K562 (cell line): ENCODE measurements around the gene GHR. TPM values are rescaled to one million over a fixed set of nuclear protein-coding genes. Genes with fewer than 3 reads are reported as not detected.

Source experiments
- ATAC-seq: fragments of 200-7000 bp; cut with Tn5 transposase; 3 replicates; pipeline ENCODE4 v1.9.1; 2020; ENCODE audit warnings: moderate library complexity
- BruUV-seq: library from RNA; stranded (reverse); fragments of 400-500 nt; replicated peaks from 2 replicates; lab custom pipeline; 2021; lab: Mats Ljungman, UMichigan
- CTCF ChIA-PET: fragments of 300-600 bp; formaldehyde crosslinking; extraction: SDS; loops from one replicate; lab custom pipeline; 2021; ENCODE audit warnings: low intra/inter-chr PET ratio; lab: Yijun Ruan, JAX
- POLR2A ChIA-PET: fragments of 300-600, 350-650 bp; sonication (Branson Sonifier 250); formaldehyde crosslinking; extraction: SDS; loops from one replicate; lab custom pipeline; 2021; ENCODE audit warnings: antibody characterized with exemption, inconsistent platforms; lab: Yijun Ruan, JAX
- DNase-seq, 4 experiments: peaks; one replicate each; pipeline versions ENCODE4 v3.0.0 to v3.0.0-alpha.2; 2011 to 2018; ENCODE audit warnings: low spot score in 3 of 4, mixed read lengths in 3 of 4; ENCODE audit errors: extremely low read depth in 1 of 4
- FAIRE-seq: peaks from 2 replicates; lab custom pipeline; 2011; peaks lifted over from hg19 to GRCh38; lab: Jason Lieb, UNC
- H2AFZ ChIP-seq: 2 replicates; pipeline ENCODE4 v1.6.0; 2011; ENCODE audit warnings: low read depth, low read length, control low read depth, inconsistent platforms
- H3K27ac ChIP-seq: fragments of 200-600 bp; 3 replicates; pipeline ENCODE4 v1.8.0; 2011; ENCODE audit warnings: low read depth, mild to moderate bottlenecking, control low read depth, inconsistent platforms, low read length, moderate library complexity, mixed read lengths; ENCODE audit errors: extremely low read depth
- H3K27me3 ChIP-seq, 2 experiments: fragments of 300-600 bp in 1 of 2; 2 replicates in 1 of 2; 3 replicates in 1 of 2; pipeline versions ENCODE4 v1.6.0 to v1.8.0; 2011; ENCODE audit warnings: inconsistent platforms in 2 of 2, low read length in 2 of 2, mild to moderate bottlenecking in 1 of 2, mixed read lengths in 1 of 2, moderate library complexity in 1 of 2; ENCODE audit not compliant: control insufficient read depth in 2 of 2, insufficient read depth in 2 of 2
- H3K36me3 ChIP-seq: fragments of 300-600 bp; 3 replicates; pipeline ENCODE4 v1.8.0; 2011; ENCODE audit warnings: mild to moderate bottlenecking, low read length, inconsistent platforms; ENCODE audit not compliant: control insufficient read depth, insufficient read depth
- H3K4me1 ChIP-seq, 2 experiments: fragments of 200-600 bp in 1 of 2; replicated peaks in 1 of 2; 2 replicates in 1 of 2; 3 replicates in 1 of 2; pipeline versions ENCODE4 v1.5.1 to v1.8.0; 2011; ENCODE audit warnings: inconsistent platforms in 2 of 2, low read length in 2 of 2, mild to moderate bottlenecking in 1 of 2, mixed read lengths in 1 of 2, moderate library complexity in 1 of 2; ENCODE audit not compliant: control insufficient read depth in 2 of 2, insufficient read depth in 2 of 2
- H3K4me2 ChIP-seq: 2 replicates; pipeline ENCODE4 v1.6.1; 2011; ENCODE audit warnings: low read length, control low read depth, inconsistent platforms, mixed read lengths; ENCODE audit not compliant: insufficient read depth
- H3K4me3 ChIP-seq: fragments of 200-600 bp; sonication (generic), shearing (Covaris generic); 2 replicates; pipeline ENCODE4 v1.5.1; 2016; ENCODE audit warnings: control low read depth, inconsistent platforms
- H3K79me2 ChIP-seq: fragments of 200-600 bp; 3 replicates; pipeline ENCODE4 v1.8.0; 2011; ENCODE audit warnings: low read length, inconsistent platforms; ENCODE audit not compliant: control insufficient read depth, insufficient read depth
- H3K9ac ChIP-seq, 2 experiments: 2 replicates each; pipeline versions ENCODE4 v1.6.0 to v1.6.1; 2011; ENCODE audit warnings: low read depth in 2 of 2, low read length in 2 of 2, control low read depth in 1 of 2, inconsistent platforms in 1 of 2, mild to moderate bottlenecking in 1 of 2, mixed read lengths in 1 of 2; ENCODE audit not compliant: insufficient read depth in 1 of 2
- H3K9me1 ChIP-seq: one replicate; pipeline ENCODE4 v1.6.0; 2011; ENCODE audit warnings: inconsistent platforms, mild to moderate bottlenecking, low read length, moderate library complexity; ENCODE audit not compliant: control insufficient read depth, insufficient read depth
- H3K9me3 ChIP-seq: replicated peaks from 2 replicates; pipeline ENCODE4 v1.5.1; 2011; ENCODE audit warnings: low read depth, low read length, inconsistent platforms; ENCODE audit not compliant: control insufficient read depth, insufficient read depth
- H4K20me1 ChIP-seq: replicated peaks from 2 replicates; pipeline ENCODE4 v1.6.1; 2011; ENCODE audit warnings: low read length, inconsistent platforms, mixed read lengths; ENCODE audit not compliant: control insufficient read depth, insufficient read depth
- BRD9 ChIP-seq: fragments of 450-650 bp; IDR thresholded peaks from 2 replicates; pipeline ENCODE4 v1.6.1; 2018; ENCODE audit warnings: low read depth; ENCODE audit not compliant: partially characterized antibody
- HDAC1 ChIP-seq, 2 experiments: fragments of 450-650 bp; IDR thresholded peaks; 2 replicates each; pipeline ENCODE4 v1.6.1; 2016 to 2017; ENCODE audit warnings: inconsistent platforms in 1 of 2, mild to moderate bottlenecking in 1 of 2, moderate library complexity in 1 of 2
- MAFF ChIP-seq: IDR thresholded peaks from 2 replicates; pipeline ENCODE4 v1.6.1; 2012; ENCODE audit warnings: low read length, improper control_type of control experiment
- RFX5 ChIP-seq: IDR thresholded peaks from 2 replicates; pipeline ENCODE4 v1.6.1; 2011; ENCODE audit warnings: low read depth, mild to moderate bottlenecking, improper control_type of control experiment, low read length
- YBX1 ChIP-seq: fragments of 450-650 bp; IDR thresholded peaks from 2 replicates; pipeline ENCODE4 v1.7.1; 2016; ENCODE audit warnings: mild to moderate bottlenecking
- ZBTB1 ChIP-seq: sonication (generic); formaldehyde crosslinking; IDR thresholded peaks from 2 replicates; pipeline ENCODE4 v1.8.1; 2023; ENCODE audit warnings: missing genetic modification reagents, low read depth, mild to moderate bottlenecking, borderline replicate concordance
- ZNF184 ChIP-seq: sonication (generic); formaldehyde crosslinking; IDR thresholded peaks from 2 replicates; pipeline ENCODE4 v1.5.0; 2020; ENCODE audit warnings: missing genetic modification reagents
- ZNF274 ChIP-seq: IDR thresholded peaks from 2 replicates; pipeline ENCODE4 v1.6.1; 2011; ENCODE audit warnings: low read depth, mild to moderate bottlenecking, low read length, moderate library complexity, borderline replicate concordance
- ZNF41 ChIP-seq: fragments of 250-450 bp; sonication (Bioruptor Pico); conservative IDR thresholded peaks from 2 replicates; pipeline ENCODE4 v1.4.0; 2020; ENCODE audit warnings: mild to moderate bottlenecking
- ZNF695 ChIP-seq: fragments of 450-650 bp; formaldehyde crosslinking; IDR thresholded peaks from 2 replicates; pipeline ENCODE4 v1.4.0; 2020; ENCODE audit warnings: mild to moderate bottlenecking, moderate library complexity
- WGBS: fragments of 100-300 bp; shearing (Covaris generic); methylation state at CpG from one replicate; pipeline ENCODE4 v1.1.6; 2016; ENCODE audit warnings: low coverage, mixed read lengths; ENCODE audit not compliant: insufficient coverage; ENCODE audit errors: missing lambda C conversion rate; 5-methylcytosine and 5-hydroxymethylcytosine counted together
- in situ Hi-C: fragments of 300-500 bp; cut with MboI; formaldehyde crosslinking; loops from 4 replicates; pipeline ENCODE4 v1.15.0; 2018; ENCODE audit warnings: inconsistent platforms, mixed read lengths
- intact Hi-C: fragments of 100-400 bp; cut with micrococcal nuclease; formaldehyde crosslinking; loops from 2 replicates; pipeline ENCODE4 v1.14.2; 2022
- polyA plus RNA-seq, 8 experiments: library from polyadenylated mRNA; depleted of rRNA in 4 of 8; stranded (reverse) in 5 of 8; unstranded in 3 of 8; fragments of >200 nt; fragmentation: Nextera tagmentation in 2 of 8; fragmentation: Illumina TruSeq in 1 of 8; extraction: Ambion mirVana in 2 of 8; extraction: Trizol in 1 of 8; gene quantifications; 2 replicates each; pipeline versions ENCODE4 v1.2.1 to v1.2.3, GENCODE V29; 2011 to 2014; ENCODE audit warnings: inconsistent platforms in 1 of 8, missing spikeins in 1 of 8
- total RNA-seq, 7 experiments: library from RNA; depleted of rRNA in 6 of 7; stranded (reverse); fragments of >200 nt in 6 of 7; fragmentation: Illumina TruSeq in 2 of 7; extraction: Trizol in 2 of 7; gene quantifications; 2 replicates each; pipeline versions ENCODE4 v1.2.1 to v1.2.3, GENCODE V29; 2011 to 2021; ENCODE audit warnings: low replicate concordance in 1 of 7
- TF ChIP-seq, protein P1 (sequence below): fragments of 150-350 bp; IDR thresholded peaks from 2 replicates; pipeline ENCODE4 v1.6.1; 2014; ENCODE audit warnings: low read depth, mild to moderate bottlenecking, low read length, borderline replicate concordance
- TF ChIP-seq, protein P2 (sequence below), 2 experiments: fragments of 450-650 bp; IDR thresholded peaks; 2 replicates each; pipeline ENCODE4 v1.6.1; 2018; ENCODE audit warnings: mild to moderate bottlenecking in 2 of 2, low read depth in 1 of 2; ENCODE audit not compliant: partially characterized antibody in 2 of 2
- TF ChIP-seq, protein P3 (sequence below), 2 experiments: IDR thresholded peaks; 2 replicates each; pipeline ENCODE4 v1.6.1; 2011; ENCODE audit warnings: borderline replicate concordance in 1 of 2, control low read depth in 1 of 2, low read depth in 1 of 2, low read length in 1 of 2, mild to moderate bottlenecking in 1 of 2, mixed read lengths in 1 of 2, moderate library complexity in 1 of 2; ENCODE audit not compliant: insufficient read depth in 1 of 2, insufficient read length in 1 of 2, poor library complexity in 1 of 2, severe bottlenecking in 1 of 2; ENCODE audit errors: extremely low read depth in 1 of 2

Gene GHR
- total and polyA plus RNA-seq, 9 of the 15 experiments (the other 6 are each of a cell fraction or from before 2014, with no cell fraction given), result 0.01 to 0.13 (median 0.07) TPM; not detected in 5

DNA sequence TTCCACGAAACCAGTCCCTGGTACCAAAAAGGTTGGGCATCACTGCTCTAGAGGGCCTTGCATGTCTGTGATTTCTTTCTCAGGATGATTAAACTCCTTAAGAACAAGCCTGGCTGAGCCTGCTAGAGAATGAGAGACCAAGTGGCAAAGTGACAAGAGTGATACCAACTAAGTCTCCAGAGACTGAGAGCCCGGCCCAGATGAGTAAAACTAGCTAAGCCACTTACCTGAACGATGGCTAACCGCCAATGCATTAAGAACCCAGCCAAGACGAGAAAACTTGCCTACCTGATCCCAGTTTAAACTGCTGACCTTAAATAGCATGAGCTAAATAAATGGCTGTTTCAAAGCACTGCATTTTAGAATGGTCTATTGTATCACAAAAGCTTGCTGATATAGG is 327.8 kb downstream of the GHR start:
- Histone ChIP-seq H3K4me2 (no peak overlapping the region), H3K79me2 (no peaks in the 10 kb centered on the region), H3K9ac (no peak overlapping the region), H3K4me1 (no peaks in the 10 kb centered on the region), H2AFZ (no peak overlapping the region), H4K20me1 (no peaks in the 10 kb centered on the region), H3K36me3 (no peaks in the 10 kb centered on the region), H3K27me3 (no peaks in the 10 kb centered on the region), H3K9me3 (no peaks in the 10 kb centered on the region), H3K4me3 (no peak overlapping the region), H3K27ac (no peak overlapping the region), H3K9me1 (no peaks in the 10 kb centered on the region)
- ChIA-PET POLR2A (interaction anchor here (0.9 to 1.7 kb wide), 3 partner anchors 8 to 123 kb away, joined by 3 read pairs; no protein-coding TSS in a partner anchor), CTCF (no interaction called here)
- FAIRE-seq (no peak), DNase-seq (no peak), ATAC-seq (no peak)
- WGBS, result 4% methylated on average over 5 of the region's 5 CpGs
- BruUV-seq, result no TSS peak
- intact Hi-C loops, result loop anchor here (10.0 kb wide), 1 partner anchor 294 kb away; the partner anchor contains the start of gene ANXA2R
- TF ChIP-seq MAFF (no peak), ZNF41 (CRISPR knock-in tag) (no peak), ZBTB1 (CRISPR knock-in tag) (no peak), ZNF695 (CRISPR knock-in tag) (no peak), HDAC1 (IDR thresholded peaks at IDR 0.05) (no peak), RFX5 (no peak), BRD9 (no peak), ZNF274 (no peak), ZNF184 (no peak), YBX1 (no peak)
- TF ChIP-seq, protein P1, sequence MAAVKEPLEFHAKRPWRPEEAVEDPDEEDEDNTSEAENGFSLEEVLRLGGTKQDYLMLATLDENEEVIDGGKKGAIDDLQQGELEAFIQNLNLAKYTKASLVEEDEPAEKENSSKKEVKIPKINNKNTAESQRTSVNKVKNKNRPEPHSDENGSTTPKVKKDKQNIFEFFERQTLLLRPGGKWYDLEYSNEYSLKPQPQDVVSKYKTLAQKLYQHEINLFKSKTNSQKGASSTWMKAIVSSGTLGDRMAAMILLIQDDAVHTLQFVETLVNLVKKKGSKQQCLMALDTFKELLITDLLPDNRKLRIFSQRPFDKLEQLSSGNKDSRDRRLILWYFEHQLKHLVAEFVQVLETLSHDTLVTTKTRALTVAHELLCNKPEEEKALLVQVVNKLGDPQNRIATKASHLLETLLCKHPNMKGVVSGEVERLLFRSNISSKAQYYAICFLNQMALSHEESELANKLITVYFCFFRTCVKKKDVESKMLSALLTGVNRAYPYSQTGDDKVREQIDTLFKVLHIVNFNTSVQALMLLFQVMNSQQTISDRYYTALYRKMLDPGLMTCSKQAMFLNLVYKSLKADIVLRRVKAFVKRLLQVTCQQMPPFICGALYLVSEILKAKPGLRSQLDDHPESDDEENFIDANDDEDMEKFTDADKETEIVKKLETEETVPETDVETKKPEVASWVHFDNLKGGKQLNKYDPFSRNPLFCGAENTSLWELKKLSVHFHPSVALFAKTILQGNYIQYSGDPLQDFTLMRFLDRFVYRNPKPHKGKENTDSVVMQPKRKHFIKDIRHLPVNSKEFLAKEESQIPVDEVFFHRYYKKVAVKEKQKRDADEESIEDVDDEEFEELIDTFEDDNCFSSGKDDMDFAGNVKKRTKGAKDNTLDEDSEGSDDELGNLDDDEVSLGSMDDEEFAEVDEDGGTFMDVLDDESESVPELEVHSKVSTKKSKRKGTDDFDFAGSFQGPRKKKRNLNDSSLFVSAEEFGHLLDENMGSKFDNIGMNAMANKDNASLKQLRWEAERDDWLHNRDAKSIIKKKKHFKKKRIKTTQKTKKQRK, result no peak
- TF ChIP-seq, protein P2, sequence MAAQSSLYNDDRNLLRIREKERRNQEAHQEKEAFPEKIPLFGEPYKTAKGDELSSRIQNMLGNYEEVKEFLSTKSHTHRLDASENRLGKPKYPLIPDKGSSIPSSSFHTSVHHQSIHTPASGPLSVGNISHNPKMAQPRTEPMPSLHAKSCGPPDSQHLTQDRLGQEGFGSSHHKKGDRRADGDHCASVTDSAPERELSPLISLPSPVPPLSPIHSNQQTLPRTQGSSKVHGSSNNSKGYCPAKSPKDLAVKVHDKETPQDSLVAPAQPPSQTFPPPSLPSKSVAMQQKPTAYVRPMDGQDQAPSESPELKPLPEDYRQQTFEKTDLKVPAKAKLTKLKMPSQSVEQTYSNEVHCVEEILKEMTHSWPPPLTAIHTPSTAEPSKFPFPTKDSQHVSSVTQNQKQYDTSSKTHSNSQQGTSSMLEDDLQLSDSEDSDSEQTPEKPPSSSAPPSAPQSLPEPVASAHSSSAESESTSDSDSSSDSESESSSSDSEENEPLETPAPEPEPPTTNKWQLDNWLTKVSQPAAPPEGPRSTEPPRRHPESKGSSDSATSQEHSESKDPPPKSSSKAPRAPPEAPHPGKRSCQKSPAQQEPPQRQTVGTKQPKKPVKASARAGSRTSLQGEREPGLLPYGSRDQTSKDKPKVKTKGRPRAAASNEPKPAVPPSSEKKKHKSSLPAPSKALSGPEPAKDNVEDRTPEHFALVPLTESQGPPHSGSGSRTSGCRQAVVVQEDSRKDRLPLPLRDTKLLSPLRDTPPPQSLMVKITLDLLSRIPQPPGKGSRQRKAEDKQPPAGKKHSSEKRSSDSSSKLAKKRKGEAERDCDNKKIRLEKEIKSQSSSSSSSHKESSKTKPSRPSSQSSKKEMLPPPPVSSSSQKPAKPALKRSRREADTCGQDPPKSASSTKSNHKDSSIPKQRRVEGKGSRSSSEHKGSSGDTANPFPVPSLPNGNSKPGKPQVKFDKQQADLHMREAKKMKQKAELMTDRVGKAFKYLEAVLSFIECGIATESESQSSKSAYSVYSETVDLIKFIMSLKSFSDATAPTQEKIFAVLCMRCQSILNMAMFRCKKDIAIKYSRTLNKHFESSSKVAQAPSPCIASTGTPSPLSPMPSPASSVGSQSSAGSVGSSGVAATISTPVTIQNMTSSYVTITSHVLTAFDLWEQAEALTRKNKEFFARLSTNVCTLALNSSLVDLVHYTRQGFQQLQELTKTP (IDR thresholded peaks at IDR 0.05; ENCODE audit: low read depth in 1 of 2, partially characterized antibody in 2 of 2), result no peak
- TF ChIP-seq, protein P3, sequence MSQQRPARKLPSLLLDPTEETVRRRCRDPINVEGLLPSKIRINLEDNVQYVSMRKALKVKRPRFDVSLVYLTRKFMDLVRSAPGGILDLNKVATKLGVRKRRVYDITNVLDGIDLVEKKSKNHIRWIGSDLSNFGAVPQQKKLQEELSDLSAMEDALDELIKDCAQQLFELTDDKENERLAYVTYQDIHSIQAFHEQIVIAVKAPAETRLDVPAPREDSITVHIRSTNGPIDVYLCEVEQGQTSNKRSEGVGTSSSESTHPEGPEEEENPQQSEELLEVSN (IDR thresholded peaks at IDR 0.05; ENCODE audit: borderline replicate concordance in 1 of 2, extremely low read depth in 1 of 2, insufficient read depth in 1 of 2, insufficient read length in 1 of 2, low read depth in 1 of 2, low read length in 1 of 2, poor library complexity in 1 of 2, severe bottlenecking in 1 of 2), result no peak
- in situ Hi-C loops, result loop anchor here (25.0 kb wide), 1 partner anchor 889 kb away; the partner anchor contains the start of gene OXCT1
